Kidney tubule cell (primary cell): ENCODE data around the gene DLG1.
"Not testable (repeated sequence)": the region's sequence is repeated elsewhere in the genome, so short reads cannot be mapped to it uniquely, and the experiment has no call there.

Experiments used
- DNase-seq: peaks from one replicate; pipeline ENCODE4 v3.0.0-alpha.2; 2018; ENCODE audit warnings: low spot score

The DLG1 gene

DNA sequence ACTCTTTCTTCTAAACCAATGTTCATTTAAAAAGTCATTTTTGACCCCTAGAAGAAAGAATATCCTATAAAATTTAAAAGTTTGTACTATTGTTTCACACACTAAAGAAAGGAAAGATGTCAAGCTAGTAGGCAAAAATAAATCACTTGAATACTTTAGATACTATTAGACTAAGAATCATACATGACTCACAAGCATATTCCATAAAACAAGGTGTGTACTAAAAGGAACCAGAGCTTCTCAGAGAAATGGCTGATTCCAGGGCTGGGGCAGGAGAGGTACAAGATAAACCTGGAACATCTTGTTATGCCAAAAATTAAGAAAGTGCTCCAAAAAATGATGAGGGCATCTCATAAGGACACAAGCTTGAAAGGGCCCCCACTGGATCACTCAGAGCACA is 8.7 kb downstream of the DLG1 start:
- peak; percentile 41 for DNase-seq

DNA sequence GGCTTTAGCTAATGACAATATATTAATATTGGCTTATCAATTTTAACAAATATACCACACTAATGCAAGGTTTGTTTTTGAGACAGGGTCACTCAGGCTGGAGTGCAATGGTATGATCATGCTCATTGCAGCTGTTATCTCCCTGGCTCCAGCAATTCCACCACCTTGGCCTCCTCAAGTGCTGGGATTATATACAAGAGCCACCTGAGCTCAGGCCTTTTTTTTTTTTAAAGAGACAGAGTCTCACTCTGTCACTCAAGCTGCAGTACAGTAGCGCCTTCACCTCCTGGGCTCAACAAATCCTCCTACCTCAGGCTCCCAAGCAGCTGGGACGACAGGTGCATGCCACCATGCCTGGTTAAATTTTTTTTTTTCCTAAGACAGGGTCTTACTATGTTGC is 11.7 kb downstream of the DLG1 start:
- no peak for DNase-seq

DNA sequence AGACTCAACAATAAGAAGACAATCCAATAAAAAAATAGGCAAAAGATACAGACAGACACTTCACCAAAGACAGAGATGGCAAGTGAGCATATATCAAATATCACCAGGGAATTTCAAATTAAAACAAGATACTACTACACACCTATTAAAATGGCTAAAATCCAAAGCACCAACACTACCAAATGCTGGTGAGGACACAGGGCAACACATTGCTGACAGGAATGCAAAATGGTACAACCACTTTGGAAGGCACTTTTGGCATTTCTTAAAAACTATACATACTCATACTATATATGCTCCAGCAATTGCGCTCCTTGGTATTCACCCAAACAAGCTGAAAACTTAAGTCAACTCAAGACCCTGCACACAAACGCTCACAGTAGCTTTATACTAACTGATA is 12.9 kb downstream of the DLG1 start:
- no peak for DNase-seq

DNA sequence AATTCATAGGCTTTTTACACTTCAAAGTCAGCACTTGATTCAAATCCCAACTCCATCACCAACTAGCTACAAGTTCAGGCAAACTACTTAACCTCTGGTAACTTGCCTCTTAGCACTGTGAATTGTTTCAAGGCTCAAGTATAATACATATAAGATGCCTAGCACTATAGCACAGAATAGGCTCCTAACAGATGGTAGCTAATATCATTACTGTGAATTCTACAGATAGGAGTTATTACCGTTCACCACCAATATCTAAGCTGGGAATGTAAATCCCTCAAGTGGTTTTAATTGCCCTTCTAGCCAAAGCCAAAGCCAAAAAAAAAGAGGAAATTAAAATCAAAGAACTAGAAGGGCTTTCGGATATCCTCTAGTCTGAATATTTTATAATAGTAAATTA is 15.4 kb downstream of the DLG1 start:
- DNase-seq: no peak

DNA sequence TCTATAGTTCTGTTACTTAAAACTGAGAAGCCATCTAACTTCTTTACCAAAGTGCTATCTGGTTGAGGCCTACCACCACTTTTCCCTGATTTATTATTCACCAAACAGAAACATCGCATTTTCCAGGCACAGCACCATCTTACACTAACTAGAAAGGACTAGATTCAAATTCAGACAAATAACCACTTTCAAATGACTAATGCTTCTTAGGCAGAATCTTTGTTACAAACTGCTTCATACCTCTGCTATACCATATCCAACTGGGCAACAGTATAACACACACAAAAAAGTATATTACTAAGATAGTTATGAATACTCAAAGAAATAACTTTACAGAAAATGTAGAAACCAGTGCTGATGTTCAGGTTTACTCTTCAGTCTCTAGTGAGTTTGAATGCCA is 16.6 kb downstream of the DLG1 start:
- DNase-seq: no peak

- no peak for DNase-seq
Observed at GRCh38 chr3:197280156-197280555, 18.3 kb downstream of the DLG1 start.

DNA sequence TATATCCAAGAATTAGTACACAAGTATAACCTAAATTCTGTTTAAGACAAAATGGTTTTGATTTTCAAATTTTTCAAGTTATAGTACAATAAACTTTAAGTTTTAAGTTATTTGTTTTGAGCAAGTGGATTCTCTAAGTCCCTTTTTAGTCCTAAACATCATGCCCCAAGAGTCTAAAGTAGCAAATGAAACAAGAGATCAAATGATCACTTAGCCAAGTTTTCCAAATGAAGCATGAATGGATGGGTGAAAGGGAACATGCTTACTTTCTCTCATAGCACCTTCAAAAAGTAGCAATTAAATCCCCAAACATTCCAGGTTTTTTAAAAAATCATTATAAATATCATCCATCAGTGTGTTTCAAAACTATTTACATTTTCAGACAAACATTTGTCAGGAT is 19.5 kb downstream of the DLG1 start:
- DNase-seq: no peak

DNA sequence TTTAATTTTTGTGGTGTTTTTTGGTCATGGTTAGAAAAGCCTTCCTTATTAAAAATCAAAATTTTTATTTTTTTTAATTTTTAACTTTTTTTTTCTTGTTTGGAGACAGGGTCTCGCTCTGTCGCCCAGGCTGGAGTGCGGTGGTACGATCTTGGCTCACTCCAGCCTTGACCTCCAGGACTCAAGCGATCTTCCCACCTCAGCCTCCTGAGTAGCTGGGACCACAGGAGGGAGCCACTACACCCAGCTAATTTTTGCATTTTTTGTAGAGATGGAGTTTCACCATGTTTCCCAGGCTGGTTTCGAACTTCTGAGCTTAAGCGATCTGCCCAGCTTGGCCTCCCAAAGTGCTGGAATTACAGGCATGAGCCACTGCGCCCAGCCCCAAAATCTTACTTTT is 21.6 kb downstream of the DLG1 start:
- not testable (repeated sequence) for DNase-seq

- DNase-seq: no peak
Observed at GRCh38 chr3:197270558-197271317, 27.7 kb downstream of the DLG1 start.

- DNase-seq: no peak
Observed at GRCh38 chr3:197269024-197269423, 29.4 kb downstream of the DLG1 start.

DNA sequence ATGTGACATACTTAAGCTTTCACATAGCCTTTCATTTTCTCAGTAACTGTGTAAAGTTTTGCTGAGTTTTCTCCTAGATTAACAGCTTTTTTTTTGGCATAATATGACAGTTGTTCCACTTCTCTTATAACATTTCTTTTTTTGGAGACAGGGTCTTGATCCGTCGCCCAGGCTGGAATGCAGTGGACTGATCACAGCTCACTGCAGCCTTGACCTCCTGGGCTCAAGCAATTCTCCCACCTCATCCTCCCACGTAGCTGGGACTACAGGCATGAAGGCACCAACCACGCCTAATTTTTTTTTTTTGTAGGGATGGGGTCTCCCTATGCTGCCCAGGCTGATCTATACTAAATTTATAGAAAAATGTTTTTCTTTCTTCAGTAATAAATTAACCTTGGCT is 30.1 kb downstream of the DLG1 start:
- no peak for DNase-seq

DNA sequence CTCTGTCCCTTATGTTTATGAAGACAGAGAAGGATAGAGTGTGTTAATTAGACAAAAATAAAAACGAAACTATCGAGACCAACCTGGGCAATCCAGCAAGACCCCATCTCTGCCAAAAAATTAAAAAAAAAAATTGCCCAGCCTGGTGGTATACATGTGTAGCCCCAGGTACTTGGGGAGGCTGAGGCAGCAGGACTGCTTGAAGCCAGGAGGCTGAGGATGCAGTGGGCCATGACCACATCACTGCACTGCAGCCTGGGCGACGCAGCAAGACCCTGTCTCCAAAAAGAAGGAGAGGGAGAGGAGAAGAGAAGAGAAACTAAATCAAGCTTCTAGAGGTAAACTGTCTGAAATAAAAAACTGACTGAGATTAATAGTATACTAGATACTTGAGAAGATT is 32.1 kb downstream of the DLG1 start:
- no peak for DNase-seq

DNA sequence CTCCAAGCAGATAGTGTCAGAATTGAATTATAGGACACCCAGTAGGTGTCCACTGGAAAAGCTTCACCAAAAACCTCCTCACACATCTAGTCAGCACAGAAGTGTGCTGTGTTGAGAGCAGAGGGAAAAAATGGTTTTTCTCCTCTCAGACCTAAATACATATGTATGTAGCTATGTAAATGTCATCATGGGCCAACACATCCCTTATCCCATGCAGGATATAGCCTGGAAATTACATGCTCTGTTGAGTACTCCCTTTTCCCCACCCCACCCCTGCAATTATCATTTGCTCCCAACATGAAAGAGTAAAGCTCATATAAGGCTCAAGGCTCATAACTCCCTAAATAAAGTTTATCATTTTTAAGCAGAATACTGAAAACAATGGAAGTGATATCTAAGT is 35.7 kb downstream of the DLG1 start:
- DNase-seq: no peak

DNA sequence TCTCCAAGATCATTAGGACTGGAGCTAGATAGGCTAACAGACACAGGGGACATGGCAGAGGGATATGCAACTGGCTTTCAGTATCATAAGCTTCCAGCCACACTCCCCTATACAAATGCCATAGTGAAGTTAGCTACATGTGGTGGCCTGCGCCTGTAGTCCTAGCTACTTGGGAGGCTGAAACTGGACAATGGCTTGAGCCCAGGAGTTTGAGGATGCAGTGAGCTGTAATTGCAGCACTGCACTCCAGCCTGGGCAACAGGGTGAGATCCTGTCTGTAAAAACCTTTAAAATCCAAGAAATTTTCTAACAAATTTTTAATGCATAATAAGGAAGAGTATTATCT is 37.3 kb downstream of the DLG1 start:
- DNase-seq: no peak

GRCh38 chr3:197260491-197261163 is 37.8 kb downstream of the DLG1 start:
- DNase-seq: no peak

GRCh38 chr3:197259096-197259495 is 39.3 kb downstream of the DLG1 start:
- DNase-seq: no peak

GRCh38 chr3:197258168-197258755 is 40.1 kb downstream of the DLG1 start:
- no peak for DNase-seq

- no peak for DNase-seq
Observed at GRCh38 chr3:197257711-197258110, 40.7 kb downstream of the DLG1 start.

- DNase-seq: peak; percentile 41
Observed at GRCh38 chr3:197256836-197257444, 41.5 kb downstream of the DLG1 start.

DNA sequence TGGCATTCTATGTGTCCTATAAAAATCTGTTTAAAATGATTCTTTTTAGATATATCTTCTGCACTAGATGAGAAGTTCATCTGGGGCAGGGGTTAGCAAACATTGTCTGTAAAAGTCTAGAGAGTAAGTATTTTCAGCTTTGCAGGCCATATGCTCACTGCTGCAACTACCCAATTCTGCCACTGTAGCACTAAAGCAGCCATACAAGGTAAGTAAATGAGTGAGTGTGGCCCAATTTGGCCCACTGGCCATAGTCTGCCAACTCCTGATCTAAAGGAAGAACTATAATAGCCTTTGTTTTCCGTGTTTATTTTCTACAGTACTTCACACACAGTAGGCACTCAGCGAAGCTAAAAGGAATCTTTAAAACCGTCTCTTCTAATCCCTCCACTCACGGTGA is 42.3 kb downstream of the DLG1 start:
- no peak for DNase-seq

- DNase-seq: no peak
Observed at GRCh38 chr3:197253238-197253947, 45.0 kb downstream of the DLG1 start.

GRCh38 chr3:197249542-197249941 is 48.9 kb downstream of the DLG1 start:
- no peak for DNase-seq

GRCh38 chr3:197248341-197248740 is 50.1 kb downstream of the DLG1 start:
- DNase-seq: no peak
